GM18867 (cell line): ENCODE results near the gene SYNC.
"Not testable (repeated sequence)": the region's sequence is repeated elsewhere in the genome, so short reads cannot be mapped to it uniquely, and the experiment has no call there.

Source experiments
- ATAC-seq: cut with Tn5 transposase; IDR thresholded peaks from one replicate; pipeline ENCODE4 v1.9.1; 2021; ENCODE audit warnings: mild to moderate bottlenecking, moderate library complexity; ENCODE audit not compliant: unreplicated experiment

SYNC gene

DNA sequence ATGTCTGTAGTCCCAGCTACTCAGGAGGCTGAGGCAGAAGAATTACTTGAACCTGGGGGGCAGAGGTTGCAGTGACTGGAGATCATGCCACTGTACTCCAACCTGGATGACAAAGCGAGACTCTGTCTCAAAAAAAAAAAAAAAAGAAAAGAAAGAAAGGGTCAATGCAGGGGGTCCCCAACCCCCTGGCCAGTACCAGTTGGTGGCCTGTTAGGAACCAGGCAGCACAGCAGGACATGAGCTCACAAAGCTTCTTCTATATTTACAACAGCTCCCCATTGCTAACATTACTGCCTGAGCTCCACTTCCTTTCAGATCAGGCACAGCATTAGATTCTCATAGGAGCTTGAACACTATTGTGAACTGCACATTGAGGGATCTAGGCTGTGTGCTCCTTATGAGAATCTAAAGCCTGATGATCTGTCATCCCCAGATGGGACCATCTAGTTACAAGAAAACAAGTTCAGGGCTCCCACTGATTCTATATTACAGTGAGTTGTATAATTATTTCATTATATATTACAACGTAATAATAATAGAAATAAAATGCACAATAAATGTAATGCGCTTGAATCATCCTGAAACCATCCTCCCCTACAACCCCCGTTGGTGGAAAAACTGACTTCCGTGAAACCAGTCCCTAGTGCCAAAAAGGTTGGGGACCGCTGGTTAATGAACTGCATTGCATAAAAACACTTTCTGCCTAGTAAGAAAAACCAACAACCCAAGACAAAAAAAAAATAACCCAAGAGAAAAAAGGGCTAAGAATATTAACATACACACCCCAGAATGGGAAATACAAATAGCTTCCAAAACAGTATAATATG is 55.0 kb downstream of the SYNC start:
- no peak for ATAC-seq

DNA sequence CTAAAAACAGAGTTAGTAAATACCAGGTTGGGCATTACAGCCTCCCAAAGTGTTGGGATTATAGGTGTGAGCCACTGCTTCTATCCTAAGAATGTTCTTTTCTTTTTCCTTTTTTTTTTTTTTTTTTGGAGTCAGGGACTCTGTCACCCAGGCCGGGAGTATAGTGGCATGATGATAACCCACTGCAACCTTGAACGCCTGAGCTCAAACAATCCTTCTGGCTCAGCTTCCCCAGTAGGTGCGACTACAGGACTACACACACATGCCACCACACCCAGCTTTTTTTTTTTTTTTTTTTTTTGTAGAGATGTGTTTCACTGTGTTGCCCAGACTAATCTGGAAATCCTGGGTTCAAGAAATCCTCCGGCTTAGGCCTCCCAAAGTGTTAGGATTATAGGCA is 58.1 kb downstream of the SYNC start:
- ATAC-seq, result no peak

DNA sequence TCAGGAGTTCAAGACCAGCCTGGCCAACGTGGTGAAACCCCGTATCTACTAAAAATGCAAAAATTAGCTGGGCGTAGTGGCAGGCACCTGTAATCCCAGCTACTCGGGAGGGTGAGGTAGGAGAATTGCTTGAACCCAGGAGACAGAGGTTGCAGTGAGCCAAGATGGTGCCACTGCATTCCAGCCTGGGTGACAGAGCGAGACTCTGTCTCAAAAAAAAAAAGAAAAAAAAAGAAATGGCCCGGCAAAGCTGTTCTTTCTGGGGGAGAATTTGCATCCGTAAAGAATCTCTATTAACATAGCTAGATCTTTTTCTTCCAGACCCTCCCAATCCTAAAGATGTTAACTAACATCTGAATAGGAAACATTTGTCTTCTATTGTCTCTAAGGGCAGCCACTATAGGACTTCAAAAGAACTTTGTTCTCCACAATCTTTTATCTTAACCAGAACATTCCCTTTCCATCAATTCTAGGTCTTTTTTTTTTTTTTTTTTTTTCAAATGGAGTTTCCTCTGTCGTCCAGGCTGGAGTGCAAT is 60.2 kb downstream of the SYNC start:
- not testable (repeated sequence) for ATAC-seq

DNA sequence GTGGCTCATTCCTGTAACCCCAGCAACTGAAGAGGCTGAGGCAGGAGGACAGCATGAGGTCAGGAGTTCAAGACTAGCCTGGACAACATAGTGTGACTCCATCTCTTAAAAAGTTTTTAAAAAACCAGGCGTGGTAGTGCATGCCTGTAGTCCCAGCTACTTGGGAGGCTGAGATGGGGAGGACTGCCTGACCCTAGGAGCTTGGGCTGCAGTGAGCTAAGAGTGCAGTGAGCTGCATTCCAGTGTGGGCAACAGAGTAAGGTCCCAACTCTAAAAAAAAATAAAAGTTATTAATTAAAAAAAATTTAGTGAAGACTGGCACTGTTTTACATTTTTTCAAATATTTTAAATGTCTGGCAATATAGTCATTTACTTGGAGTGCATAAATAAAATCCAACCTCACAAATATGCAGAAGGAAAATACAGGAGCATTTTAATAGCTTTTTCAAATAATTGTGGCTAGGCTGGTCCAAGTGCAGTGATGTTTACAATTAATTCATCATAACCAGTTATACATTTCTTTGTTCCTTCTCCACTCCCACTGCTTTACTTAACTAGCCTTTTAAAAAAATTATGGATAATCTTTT is 63.0 kb downstream of the SYNC start:
- ATAC-seq, result no peak

DNA sequence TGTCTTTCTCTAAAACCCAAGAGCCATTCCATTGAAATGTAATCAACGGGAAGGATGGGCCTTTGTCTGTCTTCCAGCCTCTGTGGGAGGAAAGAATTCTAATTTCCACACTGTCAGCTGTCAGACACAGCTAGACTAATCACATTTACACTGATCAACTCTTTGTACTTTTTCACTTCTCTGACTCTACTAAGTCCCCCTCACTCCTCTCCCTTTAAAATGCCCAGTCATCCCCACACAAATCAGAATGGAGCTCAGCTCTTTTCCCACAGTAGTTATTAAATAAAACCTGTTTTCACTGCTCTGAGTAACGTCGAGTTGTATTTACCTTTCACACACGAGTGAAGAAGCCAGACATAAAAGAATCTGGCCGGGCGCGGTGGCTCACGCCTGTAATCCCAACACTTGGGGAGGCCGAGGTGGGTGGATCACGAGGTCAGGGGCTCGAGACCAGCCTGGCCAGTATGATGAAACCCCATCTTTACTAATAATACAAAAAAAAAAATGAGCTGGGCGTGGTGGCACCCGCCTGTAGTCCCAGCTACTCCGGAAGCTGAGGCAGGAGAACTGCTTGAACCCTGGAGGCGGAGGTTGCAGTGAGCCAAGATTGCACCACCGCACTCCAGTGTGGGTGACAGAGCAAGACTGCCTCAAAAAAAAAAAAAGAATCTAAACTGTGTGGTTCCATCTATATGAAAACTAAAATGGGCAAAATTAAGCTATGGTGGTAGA is 65.5 kb downstream of the SYNC start:
- no peak for ATAC-seq

DNA sequence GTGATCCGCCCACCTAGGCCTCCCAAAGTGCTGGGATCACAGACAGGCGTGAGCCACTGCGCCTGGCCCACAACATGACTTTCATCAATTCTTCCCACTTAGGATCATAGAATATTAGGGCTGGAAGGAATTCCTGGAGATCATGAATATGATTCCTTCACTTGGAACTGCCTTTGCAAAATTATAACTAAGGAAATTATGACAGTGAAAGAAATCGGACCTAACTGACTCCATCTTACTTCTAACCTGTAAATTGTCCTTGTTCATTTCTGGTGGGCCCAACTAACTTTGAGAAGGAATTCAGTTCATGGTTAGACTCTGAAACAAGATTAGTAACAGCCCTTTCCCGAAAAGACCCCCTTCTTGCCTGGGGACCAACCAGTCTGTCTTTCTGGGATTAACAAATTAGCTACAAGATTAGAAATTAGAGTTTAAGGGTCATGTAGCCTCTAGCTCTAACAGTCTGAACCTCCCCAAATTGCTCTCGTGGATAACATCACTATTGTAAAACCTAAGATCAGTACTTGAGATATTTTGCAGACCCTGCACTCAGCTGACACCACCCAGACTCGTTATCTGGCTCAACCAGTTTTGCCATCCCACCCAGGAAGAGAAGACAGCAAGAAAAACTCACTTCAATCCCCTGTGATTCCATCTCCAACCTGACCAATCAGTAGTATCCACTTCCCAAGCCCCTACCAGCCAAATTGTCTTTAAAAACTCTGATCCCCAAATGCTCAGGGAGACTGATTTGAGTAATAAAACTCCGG is 66.9 kb downstream of the SYNC start:
- no peak for ATAC-seq

DNA sequence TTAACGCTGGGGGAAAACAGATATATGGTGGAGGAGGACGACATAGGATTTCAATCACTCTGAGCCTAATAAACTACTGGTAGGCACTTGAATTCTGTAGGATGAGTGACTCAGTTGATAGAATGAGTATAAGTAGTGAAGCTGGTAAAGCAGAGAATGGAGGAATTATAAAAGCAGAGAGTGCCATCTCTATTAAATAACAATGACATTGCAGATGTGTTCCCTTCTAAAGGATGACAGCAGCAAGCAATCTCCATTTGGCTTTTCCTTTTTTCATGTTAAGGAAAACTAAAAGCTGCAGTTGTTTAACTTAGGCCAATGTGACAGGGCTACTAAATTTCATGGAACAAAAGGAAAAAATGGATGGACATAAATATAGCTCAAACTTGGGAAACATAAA is 69.7 kb downstream of the SYNC start:
- no peak for ATAC-seq

DNA sequence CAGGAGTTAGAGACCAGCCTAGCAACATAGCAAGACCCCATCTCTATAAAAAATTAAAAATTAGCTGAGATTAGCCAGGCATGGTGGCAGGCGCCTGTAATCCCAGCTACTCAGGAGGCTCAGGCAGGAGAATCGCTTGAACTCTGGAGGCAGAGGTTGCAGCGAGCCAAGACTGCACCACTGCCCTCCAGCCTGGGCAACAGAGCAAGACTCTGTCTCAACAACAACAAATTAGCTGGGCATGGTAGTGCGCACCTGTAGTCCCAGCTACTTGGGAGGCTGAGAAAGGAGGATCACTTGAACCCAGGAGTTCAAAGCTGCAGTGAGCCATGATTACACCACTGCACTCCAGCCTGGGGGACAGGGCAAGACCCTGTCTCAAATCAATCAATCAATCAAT is 72.4 kb downstream of the SYNC start:
- ATAC-seq, result not testable (repeated sequence)
